ENCODE measurements around the gene RPL18. TPM values are rescaled to one million over a fixed set of nuclear protein-coding genes. Genes with fewer than 3 reads are reported as not detected.
A peak's percentile ranks its signal among the peaks of the same experiment; 100 is the strongest.
"Not testable (repeated sequence)": the region's sequence is repeated elsewhere in the genome, so short reads cannot be mapped to it uniquely, and the experiment has no call there.

The RPL18 gene
- total RNA-seq, 1 donor from 2014 or later = 1,454 TPM

DNA sequence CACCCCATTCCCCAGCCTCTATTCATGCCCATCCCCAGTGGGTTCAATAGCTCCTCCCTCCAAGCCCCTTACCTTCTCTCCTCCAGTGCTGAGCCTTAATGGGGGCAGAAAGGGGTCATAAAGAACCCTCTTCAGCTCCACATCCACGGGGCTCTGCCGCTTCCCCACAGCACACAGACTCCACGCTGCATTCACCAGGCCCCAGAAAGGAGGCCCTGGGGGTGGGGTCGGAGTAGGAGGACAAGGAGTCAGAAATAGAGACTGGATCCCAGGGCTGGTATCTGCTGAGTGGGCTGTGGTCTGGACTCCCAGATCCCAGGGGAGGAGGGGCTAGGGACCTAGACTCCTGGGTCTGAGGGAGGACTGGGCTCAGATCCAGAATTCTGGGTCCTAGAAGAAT, 25.4 kb upstream of the RPL18 start:
- DNase-seq = no peak

DNA sequence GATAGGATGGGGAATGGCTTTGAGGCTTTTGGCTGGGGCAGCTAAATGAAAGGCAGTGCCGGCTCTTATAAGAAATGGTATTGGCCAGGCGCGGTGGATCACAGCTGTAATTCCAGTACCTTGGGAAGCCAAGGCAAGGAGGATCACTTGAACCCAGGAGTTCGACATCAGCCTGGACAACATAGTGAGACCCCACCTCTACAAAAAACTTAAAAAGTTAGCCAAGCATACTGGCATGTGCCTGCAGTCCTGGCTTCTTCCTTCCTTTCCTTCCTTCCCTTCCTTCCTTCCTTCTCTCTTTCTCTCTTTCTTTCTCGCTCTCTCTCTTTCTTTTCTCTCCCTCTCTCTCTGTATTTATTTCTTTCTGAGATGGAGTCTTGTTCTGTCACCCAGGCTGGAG, 23.9 kb upstream of the RPL18 start:
- DNase-seq = no peak

DNA sequence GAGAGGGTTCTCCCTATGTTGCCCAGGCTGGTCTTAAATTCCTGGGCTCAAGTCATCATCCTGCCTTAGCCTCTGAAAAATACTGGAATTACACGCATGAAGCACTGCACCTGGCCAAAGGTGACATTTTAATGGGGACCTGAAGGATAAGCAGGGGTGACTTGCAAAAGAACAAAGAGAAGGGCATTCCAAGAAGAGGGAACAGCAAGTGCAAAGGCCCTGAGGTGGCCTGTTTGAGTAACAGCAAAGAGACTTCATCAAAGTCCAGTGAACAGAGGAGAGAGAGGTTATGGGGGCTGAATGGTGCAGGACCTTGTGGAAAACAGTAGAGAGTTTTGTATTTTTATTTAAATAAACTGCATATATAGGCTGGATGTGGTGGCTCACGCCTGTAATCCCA, 22.9 kb upstream of the RPL18 start:
- no peak for DNase-seq

DNA sequence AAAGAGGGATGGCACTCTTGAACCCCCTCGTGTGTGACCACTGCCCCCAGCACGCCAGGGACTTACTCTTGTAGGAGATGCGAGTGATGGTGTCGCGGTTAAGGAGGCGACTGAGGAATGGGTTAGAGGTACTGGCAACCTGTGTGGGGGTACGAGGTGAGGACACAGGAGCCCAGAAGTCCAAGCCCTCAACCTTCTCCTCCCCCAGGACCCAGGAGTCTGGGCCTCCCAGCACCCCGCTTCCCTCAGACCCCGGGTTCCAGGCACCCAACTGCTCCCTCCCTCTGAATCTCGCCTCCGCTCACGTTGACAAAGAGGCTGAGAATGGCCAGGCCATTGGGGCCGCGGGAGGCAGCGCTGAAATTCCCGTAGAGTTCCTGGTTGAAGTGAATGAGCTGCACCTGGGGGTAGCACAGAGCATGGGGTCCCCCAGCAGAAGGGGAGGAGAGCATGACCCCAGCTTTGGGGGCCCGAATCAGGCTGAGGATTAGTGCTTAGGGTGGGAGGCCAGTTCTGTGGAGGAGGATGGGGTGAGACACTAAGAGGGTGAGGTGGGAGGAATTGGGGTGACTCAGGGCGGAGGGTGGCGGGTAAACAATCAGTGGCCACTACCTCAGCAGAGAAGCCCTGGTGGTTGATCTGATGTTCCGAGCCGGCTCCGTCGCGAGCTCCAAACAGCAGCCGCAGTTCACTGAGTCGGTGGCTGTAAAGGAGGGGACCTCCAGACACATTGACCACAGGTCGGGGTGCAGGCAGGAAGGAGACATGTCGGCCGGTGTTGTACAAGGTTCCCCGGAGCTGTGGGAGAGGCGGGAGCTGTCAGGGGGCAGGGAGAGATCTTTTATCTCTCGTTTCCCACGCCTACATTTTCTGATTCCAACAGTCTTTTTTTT, 20.8 kb upstream of the RPL18 start:
- DNase-seq = no peak

DNA sequence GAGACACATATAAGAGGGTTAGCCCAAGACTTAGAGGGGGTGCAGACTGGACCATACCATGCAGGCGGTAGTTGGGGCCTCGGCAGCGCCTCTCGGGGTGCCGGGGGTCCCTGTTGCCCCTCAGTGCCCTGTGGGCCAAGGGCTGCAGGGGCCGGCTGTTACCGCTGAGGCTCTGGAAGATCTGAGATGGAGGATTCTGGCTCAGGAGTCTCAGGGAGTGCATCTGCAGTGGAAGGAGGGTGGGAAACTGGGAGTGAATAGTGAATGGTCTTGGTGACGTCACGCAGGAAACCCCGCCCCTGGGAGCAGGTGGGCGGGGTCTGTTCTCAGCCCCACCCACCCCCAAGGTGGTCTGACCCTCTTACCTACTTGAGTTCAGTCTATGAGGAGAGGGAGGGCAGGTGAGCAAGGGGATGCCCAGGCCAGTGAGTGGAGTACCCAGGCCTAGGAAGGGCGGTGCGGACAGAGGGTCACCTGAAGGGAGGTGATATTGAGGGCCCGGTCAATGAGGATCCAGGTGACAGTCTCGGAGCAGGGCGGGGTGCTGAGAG, 19.9 kb upstream of the RPL18 start:
- DNase-seq = no peak

DNA sequence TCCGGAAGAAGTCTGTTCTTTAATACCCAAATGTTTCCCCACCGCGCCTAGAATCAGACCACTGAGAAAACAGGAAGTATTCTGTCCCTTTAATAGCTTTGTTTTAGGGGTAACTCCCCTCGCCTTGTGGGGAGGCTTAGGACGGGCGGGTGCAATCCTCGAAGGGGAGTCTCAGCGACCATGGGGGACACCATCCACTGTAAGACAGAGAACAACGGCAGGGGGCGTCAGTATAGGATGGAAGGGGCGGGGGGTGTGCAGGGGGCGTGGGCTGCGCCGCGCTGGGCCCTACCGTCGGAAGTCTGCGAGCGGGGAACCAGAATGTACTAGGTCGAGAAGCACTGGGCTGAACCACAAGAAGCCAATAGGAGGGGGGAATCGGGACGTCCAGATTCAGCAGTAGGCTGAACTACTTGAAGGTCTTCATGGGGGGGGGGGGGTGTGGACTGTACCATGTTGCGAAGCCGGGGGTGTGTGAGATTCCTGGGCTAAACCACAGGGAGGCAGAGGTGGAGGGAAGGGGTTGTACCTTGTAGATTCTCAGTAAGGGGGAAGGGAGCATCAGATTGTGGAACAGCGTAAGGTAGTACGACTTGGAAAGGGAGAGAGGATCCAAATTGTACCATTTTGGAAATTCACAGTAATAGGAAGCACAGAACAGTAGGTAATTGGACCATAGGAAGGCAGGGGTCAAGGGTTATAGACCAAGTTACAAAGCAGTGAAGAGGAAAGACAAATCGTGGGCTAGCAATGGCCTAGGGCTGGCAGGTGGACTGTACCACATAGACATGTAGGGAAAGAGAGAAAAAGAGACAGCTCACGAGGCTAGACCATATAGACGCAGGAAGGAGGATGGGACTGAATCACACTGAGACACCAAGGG, 19.2 kb upstream of the RPL18 start:
- DNase-seq = peak; percentile 93

DNA sequence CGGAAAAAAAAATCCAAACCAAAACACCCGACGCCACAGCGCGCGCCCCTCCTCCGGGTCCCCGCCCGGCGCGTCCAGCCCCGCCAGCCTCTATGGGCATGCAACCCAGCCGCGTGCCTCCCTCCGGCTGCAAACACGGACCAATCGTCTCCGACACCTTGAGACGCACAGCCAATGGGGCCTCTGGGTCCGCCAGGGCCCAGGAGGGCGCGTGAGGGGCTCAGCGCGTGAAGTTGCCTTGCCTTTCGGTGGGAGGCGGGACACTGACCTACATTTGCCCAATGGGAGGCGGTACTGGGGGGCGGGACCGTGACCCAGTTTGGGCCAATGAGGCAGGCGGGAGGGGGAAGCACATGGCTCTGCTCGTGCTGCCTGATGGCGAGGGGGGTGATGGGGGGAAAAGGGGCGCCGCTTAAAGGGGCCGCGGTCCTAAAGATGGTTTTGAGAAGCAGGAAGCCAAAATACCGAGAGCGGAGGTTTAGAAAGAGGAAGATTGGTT, 18.5 kb upstream of the RPL18 start:
- DNase-seq = peak; percentile 97

DNA sequence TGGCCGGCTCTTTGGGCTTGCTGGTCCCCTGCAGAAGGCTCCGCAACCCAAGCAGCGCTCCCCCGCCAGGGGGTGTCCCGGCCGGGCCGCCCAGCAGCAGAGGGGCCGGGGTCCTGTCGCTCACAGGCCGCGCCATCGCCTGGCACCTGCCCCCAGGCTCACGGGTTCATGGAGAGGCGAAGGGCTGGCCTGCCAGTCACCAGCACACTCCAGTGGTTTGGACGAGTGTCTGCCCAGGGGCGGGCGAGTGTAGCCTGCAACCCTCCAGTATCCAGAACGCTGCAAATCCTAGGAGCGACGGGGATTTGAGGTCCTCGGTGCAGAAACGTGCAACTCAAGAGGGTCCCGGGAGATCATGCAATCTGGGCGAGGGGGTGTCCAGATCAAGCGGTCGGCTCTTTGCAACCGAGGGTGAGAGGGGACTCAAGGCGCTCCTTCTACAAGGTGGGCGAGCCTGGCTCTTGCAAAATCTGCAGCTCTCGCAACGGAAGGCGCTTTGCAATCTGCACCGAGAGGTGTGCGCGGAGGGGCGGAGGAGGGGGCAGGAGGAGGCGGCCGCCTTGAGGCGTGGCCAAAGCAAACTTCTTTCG, 18.0 kb upstream of the RPL18 start, which contains the start of gene DBP:
Gene DBP (minus strand): TSS at position 521 of the 590 bp plus-strand sequence. CDS start 385 bp downstream, at position 136.
- peak; percentile 70 for DNase-seq

DNA sequence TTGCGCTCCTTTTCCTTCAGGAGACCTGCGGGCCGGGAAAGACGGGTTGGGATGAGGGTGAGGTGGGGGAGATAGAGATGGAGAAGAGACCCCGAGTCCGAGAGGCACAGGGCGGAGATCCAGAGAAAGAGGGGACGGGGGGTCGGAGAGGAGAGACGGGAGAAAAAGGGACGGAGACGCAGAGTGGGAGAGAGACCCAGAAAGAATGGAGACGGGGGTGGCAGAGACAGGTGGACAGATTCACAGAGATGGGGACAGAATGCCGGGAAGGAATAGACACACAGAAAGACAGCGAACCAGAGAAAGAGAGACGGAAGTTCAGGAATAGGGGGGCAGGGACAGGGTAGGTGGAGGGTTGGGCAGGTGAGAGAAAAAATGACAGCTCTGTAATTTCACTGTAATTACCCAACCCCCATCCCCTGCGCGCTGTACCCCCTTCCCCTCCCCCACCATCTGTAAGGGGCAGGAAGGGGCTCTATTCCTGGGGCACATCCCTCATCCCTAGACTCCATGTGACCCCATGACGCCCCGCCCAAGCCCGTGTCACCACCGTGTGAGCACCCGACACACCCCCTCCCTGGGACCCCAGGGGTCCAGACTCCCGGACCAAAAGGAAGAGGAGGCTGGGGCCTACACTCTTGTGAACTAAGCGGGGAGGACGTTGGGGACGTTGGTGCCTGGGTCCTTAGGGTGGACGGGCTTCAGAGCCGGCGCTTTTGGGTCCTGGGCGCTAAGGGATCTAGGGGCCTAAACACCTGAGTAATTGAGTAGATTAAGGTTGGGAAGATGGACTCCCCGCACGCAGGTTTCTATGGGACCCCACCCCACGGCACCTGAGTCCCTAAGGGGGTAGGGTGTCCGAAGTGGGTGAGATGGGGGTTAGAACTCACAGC, 17.2 kb upstream of the RPL18 start:
- no peak for DNase-seq

DNA sequence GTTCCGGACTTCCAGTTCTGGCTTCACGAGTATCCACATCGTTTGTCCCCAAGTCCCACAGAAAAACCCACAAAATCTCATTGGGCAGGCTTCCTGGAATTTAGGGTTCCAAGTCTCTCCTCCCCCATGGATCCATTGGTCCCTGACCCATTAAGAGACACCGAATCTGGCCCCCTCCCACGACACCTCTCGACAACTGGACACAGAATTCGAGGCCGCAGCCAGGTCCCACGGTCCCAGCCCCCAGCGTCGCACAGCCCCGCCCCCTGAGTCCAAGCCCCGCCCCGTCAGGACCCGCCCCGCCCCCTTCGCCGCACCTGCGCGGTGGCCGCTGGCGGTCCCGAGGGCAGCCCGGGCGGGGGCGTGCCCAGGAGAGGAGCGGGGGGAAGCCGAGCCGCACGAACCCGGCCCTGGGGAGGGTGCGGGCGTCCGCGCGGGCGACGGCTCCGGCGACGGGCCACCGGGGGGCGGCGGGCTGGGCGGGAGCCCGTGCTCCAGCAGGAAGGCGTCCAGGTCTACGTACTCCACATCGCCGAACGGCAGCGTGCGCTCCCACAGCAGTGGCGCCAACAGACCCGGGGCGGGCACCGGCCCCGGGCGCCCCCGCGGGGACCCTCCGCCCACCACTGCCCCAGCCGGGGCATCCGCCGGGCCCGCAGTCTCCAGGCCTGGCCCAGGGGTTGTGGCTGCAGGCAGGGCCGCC, 16.4 kb upstream of the RPL18 start:
- DNase-seq = no peak

DNA sequence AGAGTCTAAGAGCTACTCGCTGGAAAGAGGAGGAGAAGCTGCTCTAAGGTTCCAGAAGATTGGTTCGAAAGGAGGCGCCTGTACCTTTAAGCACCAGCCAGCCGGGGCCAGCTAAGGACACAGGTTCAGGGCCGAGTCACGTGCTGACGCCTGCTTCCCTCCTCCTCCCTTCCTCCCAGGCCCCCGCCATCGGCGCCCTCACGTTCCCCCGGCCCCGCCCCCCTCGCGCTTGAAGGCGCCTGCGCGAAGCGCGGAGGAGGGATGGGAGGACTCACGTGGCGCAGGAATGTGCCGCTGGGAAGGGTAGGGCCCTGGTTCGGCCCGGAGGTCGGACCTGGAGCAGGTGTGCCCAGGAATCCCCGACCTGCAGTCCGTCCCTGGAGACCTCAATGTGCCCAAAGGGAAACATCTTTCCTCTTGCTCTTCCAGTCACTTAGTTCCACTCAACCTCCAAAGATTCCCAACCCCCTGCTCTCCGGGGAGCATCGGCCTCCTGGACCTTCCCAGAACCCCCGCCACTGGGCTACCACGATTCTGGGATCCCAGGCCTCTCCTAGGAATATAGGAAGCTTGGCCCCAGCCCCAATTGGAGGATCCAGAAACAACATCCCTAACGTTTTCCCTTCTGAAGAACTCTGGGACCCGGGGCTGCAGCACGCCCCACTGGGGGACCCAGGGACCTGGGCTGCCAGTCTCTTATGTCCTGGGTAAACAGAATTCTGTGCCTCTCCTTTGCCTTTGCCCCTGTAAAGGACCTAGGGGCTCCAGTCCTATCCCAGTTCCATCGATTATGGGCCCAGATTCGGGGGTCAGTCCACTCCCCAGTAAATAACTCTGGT, 15.7 kb upstream of the RPL18 start:
- peak; percentile 86 for DNase-seq

DNA sequence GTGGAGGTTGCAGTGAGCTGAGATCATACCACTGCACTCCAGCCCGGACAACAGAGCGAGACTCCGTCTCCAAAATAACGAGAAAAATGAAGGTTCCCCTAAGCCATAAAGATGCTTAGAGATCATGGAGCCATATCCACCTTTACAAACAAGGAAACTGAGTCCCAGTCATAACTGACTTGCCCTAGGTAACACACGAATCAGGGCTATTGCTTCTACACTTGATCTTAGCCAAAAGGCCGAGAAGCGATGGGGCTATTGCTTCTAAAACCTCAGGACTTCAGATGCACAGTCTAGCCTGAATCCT, 15.0 kb upstream of the RPL18 start:
- DNase-seq = no peak

DNA sequence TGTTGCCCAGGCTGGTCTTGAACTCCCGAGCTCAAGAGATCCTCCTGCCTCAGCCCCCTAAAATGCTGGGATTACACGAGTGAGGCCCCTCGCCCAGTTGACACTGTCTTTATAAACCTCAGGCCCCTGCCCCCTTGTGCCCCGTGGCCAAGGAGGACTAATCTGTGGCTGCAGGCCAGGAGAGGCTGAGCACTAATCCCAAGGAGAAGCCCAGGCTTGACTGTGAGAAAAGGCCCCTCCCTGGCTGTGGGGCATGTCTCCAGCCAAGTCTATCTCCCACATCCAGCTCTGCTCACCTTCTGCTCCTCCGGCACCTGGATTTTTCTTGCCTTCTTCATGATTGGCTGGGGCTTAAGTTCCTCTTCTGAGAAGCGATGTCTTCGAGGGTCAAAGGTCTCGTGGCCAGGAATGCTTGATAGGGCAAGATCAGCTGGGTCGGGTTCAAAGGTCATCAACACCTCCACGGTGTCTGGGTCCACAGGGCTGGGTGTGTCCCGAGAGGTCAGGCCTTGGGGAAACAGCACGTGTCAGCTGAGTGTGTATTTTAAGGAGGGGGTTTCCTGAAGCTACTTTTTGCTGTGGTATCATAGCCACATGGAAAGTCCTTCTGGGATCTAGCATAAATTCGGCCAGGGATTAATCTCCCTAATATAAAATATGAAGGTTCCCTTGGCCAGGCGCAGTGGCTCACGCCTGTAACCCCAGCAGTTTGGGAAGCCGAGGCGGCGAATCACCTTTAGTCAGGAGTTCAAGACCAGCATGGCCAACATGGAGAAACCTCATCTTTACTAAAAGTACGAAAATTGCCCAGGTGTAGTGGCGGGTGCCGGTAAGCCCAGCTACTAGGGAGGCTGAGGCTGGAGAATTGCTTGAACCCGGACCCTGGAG, 14.4 kb upstream of the RPL18 start:
- no peak for DNase-seq

DNA sequence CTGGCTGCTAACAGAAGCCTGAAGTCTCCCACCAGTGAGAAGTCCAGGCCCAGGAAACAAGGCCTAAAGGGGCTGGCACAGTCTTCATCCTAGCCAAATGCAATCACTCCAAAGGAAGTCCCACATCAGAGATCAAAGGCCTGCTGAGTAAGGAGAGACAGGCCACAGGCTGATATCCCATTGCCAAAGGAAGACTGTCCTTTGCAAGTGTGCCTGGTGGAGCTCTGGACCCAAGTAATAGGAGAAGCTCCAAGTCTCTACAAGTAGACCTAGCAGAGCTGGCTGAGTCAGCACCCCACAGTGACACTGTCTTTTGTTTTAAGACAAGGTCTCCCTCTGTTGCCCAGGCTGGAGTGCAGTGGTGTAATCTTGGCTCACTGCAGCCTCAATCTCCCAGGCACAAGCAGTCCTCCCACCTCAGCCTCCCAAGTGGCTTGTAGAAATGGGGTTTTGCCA, 13.7 kb upstream of the RPL18 start:
- DNase-seq = no peak

DNA sequence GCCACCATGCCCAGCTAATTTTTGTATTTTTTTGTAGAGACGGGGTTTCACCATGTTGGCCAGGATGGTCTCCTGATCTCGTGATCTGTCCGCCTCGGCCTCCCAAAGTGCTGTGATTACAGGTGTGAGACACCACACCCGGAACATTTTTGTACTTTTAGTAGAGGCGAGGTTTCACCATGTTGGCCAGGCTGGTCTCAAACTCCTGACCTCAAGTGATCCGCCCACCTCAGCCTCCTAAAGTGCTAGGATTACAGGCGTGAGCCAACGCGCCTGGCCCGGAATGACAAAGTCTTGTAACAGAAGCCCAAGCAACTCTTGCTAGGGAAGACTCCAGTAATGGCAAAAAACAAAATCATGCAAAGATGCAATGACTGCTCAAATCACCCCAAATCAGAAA, 13.3 kb upstream of the RPL18 start:
- DNase-seq = not testable (repeated sequence)

DNA sequence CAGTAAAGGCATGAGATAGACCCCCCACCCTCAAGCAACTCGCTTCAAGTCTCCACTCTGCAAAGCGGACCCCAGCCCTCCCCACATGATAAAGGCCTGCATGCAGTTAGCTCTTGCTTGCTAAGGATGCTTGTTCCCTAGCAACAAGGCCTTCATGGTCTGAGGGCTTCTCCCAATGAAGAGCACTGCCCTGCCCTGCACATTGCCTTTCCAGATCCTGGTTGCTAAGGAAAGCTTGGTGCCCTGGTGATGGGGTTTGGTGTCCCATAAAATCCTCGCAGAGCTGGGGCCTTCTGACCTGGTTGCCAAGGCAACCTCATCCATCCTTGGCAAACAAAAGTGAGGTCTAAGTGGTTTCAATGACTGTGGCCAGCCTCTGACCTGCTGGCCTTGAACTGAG, 12.2 kb upstream of the RPL18 start:
- peak; percentile 52 for DNase-seq

DNA sequence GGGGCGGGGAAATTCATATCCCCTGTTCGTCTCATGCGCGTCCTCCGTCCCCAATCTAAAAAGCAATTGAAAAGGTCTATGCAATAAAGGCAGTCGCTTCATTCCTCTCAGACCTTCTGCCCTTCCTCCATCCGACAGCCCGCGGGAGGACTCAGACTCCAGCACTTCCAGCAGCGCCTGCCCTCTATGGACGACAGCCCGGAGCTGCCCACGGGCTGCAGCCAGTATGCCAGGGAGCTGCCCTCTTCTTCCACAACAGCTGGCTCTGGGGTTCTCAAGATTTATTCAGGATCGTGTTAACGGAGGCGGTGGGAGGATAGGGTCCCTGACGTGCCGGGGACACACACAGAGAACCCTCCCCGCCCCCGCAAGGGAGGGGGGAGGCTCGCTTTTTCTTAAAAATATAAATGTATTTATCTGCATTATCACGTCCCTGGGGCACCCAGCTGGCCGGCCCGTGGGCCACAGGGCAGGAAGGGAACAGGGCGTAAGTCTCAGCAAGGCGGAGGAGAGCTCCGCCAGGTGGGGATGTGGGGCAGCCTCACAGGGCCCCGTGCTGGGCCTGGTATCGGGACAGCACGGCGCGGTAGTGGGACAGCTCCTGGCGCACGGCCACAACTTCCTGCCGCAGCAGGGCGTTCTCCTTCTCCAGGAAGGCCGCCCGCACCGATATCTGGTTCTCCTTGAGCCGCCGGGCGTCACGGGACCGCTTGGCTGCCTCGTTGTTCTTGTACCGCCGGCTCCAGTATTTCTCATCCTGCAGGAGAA, 11.5 kb upstream of the RPL18 start:
- DNase-seq = peak; percentile 52
